Neural progenitor cell (in vitro differentiated cells): ENCODE data around the gene CALHM3.

Experiments used
- CTCF ChIP-seq: fragments of 200-600 bp; sonication (generic); IDR thresholded peaks from 2 replicates; pipeline ENCODE4 v1.5.1; 2017; ENCODE audit warnings: antibody characterized with exemption, mild to moderate bottlenecking
- EZH2phosphoT487 ChIP-seq: fragments of 200-600 bp; sonication (generic); IDR thresholded peaks from 2 replicates; pipeline ENCODE4 v1.6.1; 2017; ENCODE audit warnings: antibody characterized with exemption

GRCh38 chr10:103431902-103432301 is 47.1 kb downstream of the CALHM3 start:
- TF ChIP-seq CTCF (no peak), EZH2phosphoT487 (no peak)
